T-helper 2 cell treated with Interferon-gamma antibody and Interleukin-4, amounts not matched to agents 5 μg/mL and 100 μg/mL, for 36 hours (primary cell): ENCODE measurements around the gene DIP2C.

Experiments used
- DNase-seq: peaks from one replicate; pipeline ENCODE4 v3.0.0; 2021; ENCODE audit warnings: low spot score
- H3K27ac Mint-ChIP-seq: one replicate; pipeline ENCODE4 v1.8.0; 2021; ENCODE audit warnings: mild to moderate bottlenecking, mixed read lengths
- H3K27me3 Mint-ChIP-seq: one replicate; pipeline ENCODE4 v1.8.0; 2021; ENCODE audit warnings: low read depth, mixed read lengths
- H3K36me3 Mint-ChIP-seq: one replicate; pipeline ENCODE4 v1.8.0; 2021; ENCODE audit warnings: low read depth, mixed read lengths
- H3K4me1 Mint-ChIP-seq: one replicate; pipeline ENCODE4 v1.8.0; 2021; ENCODE audit warnings: low read depth, mixed read lengths
- H3K4me3 Mint-ChIP-seq: one replicate; pipeline ENCODE4 v1.8.0; 2022; ENCODE audit warnings: mild to moderate bottlenecking, moderate library complexity, mixed read lengths
- H3K9me3 Mint-ChIP-seq: one replicate; pipeline ENCODE4 v1.8.0; 2021; ENCODE audit warnings: mixed read lengths

DIP2C gene

GRCh38 chr10:677038-677437, 12.4 kb downstream of the DIP2C start:
- Mint-ChIP-seq H3K4me1 (peaks cover 2% of the 10 kb centered on the region), H3K4me3 (no peak overlapping the region), H3K27ac (no peak overlapping the region), H3K27me3 (peaks cover 17% of the 10 kb centered on the region), H3K9me3 (no peaks in the 10 kb centered on the region), H3K36me3 (no peaks in the 10 kb centered on the region)
- peak; percentile 21 for DNase-seq

- Mint-ChIP-seq H3K9me3 (no peaks in the 10 kb centered on the region), H3K4me1 (peaks cover 2% of the 10 kb centered on the region), H3K27me3 (peaks cover 17% of the 10 kb centered on the region), H3K36me3 (no peaks in the 10 kb centered on the region), H3K27ac (no peak overlapping the region), H3K4me3 (no peak overlapping the region)
- peak; percentile 37 for DNase-seq
Observed at GRCh38 chr10:676178-676577, 13.3 kb downstream of the DIP2C start.

- peaks cover 2% of the 10 kb centered on the region for H3K4me1 Mint-ChIP-seq
- no peaks in the 10 kb centered on the region for H3K9me3 Mint-ChIP-seq
- H3K4me3 Mint-ChIP-seq, result no peak overlapping the region
- no peak for DNase-seq
- H3K27me3 Mint-ChIP-seq, result peaks cover 17% of the 10 kb centered on the region
- H3K27ac Mint-ChIP-seq, result no peak overlapping the region
- H3K36me3 Mint-ChIP-seq, result no peaks in the 10 kb centered on the region
Observed at GRCh38 chr10:675532-675931, 13.9 kb downstream of the DIP2C start.

GRCh38 chr10:673492-673891, 16.0 kb downstream of the DIP2C start:
- no peak overlapping the region for H3K27ac Mint-ChIP-seq
- peaks cover 17% of the 10 kb centered on the region for H3K27me3 Mint-ChIP-seq

GRCh38 chr10:672992-673391, 16.5 kb downstream of the DIP2C start:
- Mint-ChIP-seq H3K36me3 (no peaks in the 10 kb centered on the region), H3K4me3 (no peak overlapping the region), H3K9me3 (peaks cover 3% of the 10 kb centered on the region), H3K4me1 (peaks cover 2% of the 10 kb centered on the region), H3K27ac (no peak overlapping the region), H3K27me3 (peaks cover 17% of the 10 kb centered on the region)
- DNase-seq, result no peak

More at GRCh38 chr10:673492-673891, 16.0 kb downstream of the DIP2C start:
- DNase-seq, result no peak
- no peak overlapping the region for H3K4me3 Mint-ChIP-seq
- H3K4me1 Mint-ChIP-seq, result peaks cover 2% of the 10 kb centered on the region
- no peaks in the 10 kb centered on the region for H3K36me3 Mint-ChIP-seq
- H3K9me3 Mint-ChIP-seq, result peaks cover 3% of the 10 kb centered on the region

- Mint-ChIP-seq H3K27ac (no peak overlapping the region), H3K4me1 (peaks cover under 1% of the 10 kb centered on the region), H3K27me3 (peaks cover 17% of the 10 kb centered on the region), H3K9me3 (peaks cover 3% of the 10 kb centered on the region), H3K36me3 (no peaks in the 10 kb centered on the region), H3K4me3 (no peak overlapping the region)
- DNase-seq, result no peak
Observed at GRCh38 chr10:672203-672602, 17.3 kb downstream of the DIP2C start.

- no peaks in the 10 kb centered on the region for H3K36me3 Mint-ChIP-seq
- H3K9me3 Mint-ChIP-seq, result peaks cover 3% of the 10 kb centered on the region
- peaks cover 15% of the 10 kb centered on the region for H3K27me3 Mint-ChIP-seq
- H3K27ac Mint-ChIP-seq, result no peak overlapping the region
- no peak for DNase-seq
- H3K4me3 Mint-ChIP-seq, result no peak overlapping the region
- H3K4me1 Mint-ChIP-seq, result no peaks in the 10 kb centered on the region
Observed at GRCh38 chr10:670990-671389, 18.5 kb downstream of the DIP2C start.

- DNase-seq, result no peak
Observed at GRCh38 chr10:670038-670437, 19.4 kb downstream of the DIP2C start.

GRCh38 chr10:668786-669485, 20.5 kb downstream of the DIP2C start:
- Mint-ChIP-seq H3K27ac (no peak overlapping the region), H3K9me3 (peaks cover 3% of the 10 kb centered on the region), H3K4me1 (no peaks in the 10 kb centered on the region), H3K36me3 (no peaks in the 10 kb centered on the region), H3K4me3 (no peak overlapping the region), H3K27me3 (peaks cover 1% of the 10 kb centered on the region)
- no peak for DNase-seq

More at GRCh38 chr10:670038-670437, 19.4 kb downstream of the DIP2C start:
- peaks cover 3% of the 10 kb centered on the region for H3K9me3 Mint-ChIP-seq
- no peaks in the 10 kb centered on the region for H3K36me3 Mint-ChIP-seq
- H3K4me3 Mint-ChIP-seq, result no peak overlapping the region
- H3K27ac Mint-ChIP-seq, result no peak overlapping the region
- H3K27me3 Mint-ChIP-seq, result peaks cover 7% of the 10 kb centered on the region
- H3K4me1 Mint-ChIP-seq, result no peaks in the 10 kb centered on the region

- Mint-ChIP-seq H3K36me3 (no peaks in the 10 kb centered on the region), H3K27me3 (no peaks in the 10 kb centered on the region), H3K27ac (no peak overlapping the region), H3K4me1 (no peaks in the 10 kb centered on the region), H3K9me3 (peaks cover 3% of the 10 kb centered on the region), H3K4me3 (no peak overlapping the region)
- DNase-seq, result no peak
Observed at GRCh38 chr10:667602-668143, 21.8 kb downstream of the DIP2C start.

GRCh38 chr10:667096-667495, 22.4 kb downstream of the DIP2C start:
- Mint-ChIP-seq H3K27me3 (no peaks in the 10 kb centered on the region), H3K4me1 (no peaks in the 10 kb centered on the region), H3K4me3 (no peak overlapping the region), H3K27ac (no peak overlapping the region), H3K9me3 (peaks cover 3% of the 10 kb centered on the region), H3K36me3 (no peaks in the 10 kb centered on the region)
- no peak for DNase-seq

GRCh38 chr10:666237-667012, 23.0 kb downstream of the DIP2C start:
- Mint-ChIP-seq H3K27me3 (no peaks in the 10 kb centered on the region), H3K36me3 (no peaks in the 10 kb centered on the region), H3K27ac (no peak overlapping the region), H3K4me3 (no peak overlapping the region), H3K4me1 (no peaks in the 10 kb centered on the region), H3K9me3 (peaks cover 3% of the 10 kb centered on the region)
- DNase-seq, result no peak

- no peak for DNase-seq
- Mint-ChIP-seq H3K9me3 (peaks cover 3% of the 10 kb centered on the region), H3K4me1 (no peaks in the 10 kb centered on the region), H3K27ac (no peak overlapping the region), H3K4me3 (no peak overlapping the region), H3K27me3 (no peaks in the 10 kb centered on the region), H3K36me3 (no peaks in the 10 kb centered on the region)
Observed at GRCh38 chr10:665579-666091, 23.8 kb downstream of the DIP2C start.

GRCh38 chr10:664893-665292, 24.6 kb downstream of the DIP2C start:
- Mint-ChIP-seq H3K27ac (no peak overlapping the region), H3K27me3 (no peaks in the 10 kb centered on the region), H3K4me1 (no peaks in the 10 kb centered on the region), H3K36me3 (no peaks in the 10 kb centered on the region), H3K4me3 (no peak overlapping the region), H3K9me3 (no peaks in the 10 kb centered on the region)
- DNase-seq, result no peak
